D721Med (cell line): ENCODE results near the gene SLC6A7.
"Not testable (repeated sequence)": the region's sequence is repeated elsewhere in the genome, so short reads cannot be mapped to it uniquely, and the experiment has no call there.

Source experiments
- DNase-seq: peaks from one replicate; pipeline ENCODE4 v3.0.0; 2011; ENCODE audit warnings: low spot score; ENCODE audit not compliant: insufficient read length
- FAIRE-seq: peaks from 2 replicates; lab custom pipeline; 2011; peaks lifted over from hg19 to GRCh38; lab: Jason Lieb, UNC
- CTCF ChIP-seq: IDR thresholded peaks from 2 replicates; pipeline ENCODE4 v1.5.1; 2012; ENCODE audit warnings: mild to moderate bottlenecking, control low read depth; ENCODE audit not compliant: insufficient read depth; ENCODE audit errors: missing control alignments

The SLC6A7 gene

GRCh38 chr5:150227036-150227435 lies 37.2 kb downstream of the SLC6A7 start:
- FAIRE-seq (no peak), DNase-seq (no peak)
- TF ChIP-seq CTCF, result no peak

GRCh38 chr5:150227606-150228273 lies 37.9 kb downstream of the SLC6A7 start:
- TF ChIP-seq CTCF, result no peak
- FAIRE-seq, result no peak
- DNase-seq, result no peak

- TF ChIP-seq CTCF, result no peak
- FAIRE-seq (no peak), DNase-seq (no peak)
These were observed 39.7 kb downstream of the SLC6A7 start for GRCh38 chr5:150229571-150229970.

GRCh38 chr5:150230842-150231241 lies 41.0 kb downstream of the SLC6A7 start:
- TF ChIP-seq CTCF, result no peak
- no peak for DNase-seq
- FAIRE-seq, result no peak

GRCh38 chr5:150233706-150234105 lies 43.8 kb downstream of the SLC6A7 start:
- DNase-seq, FAIRE-seq: not testable (repeated sequence)

GRCh38 chr5:150234576-150235499 lies 45.0 kb downstream of the SLC6A7 start:
- FAIRE-seq (no peak), DNase-seq (no peak)
- TF ChIP-seq CTCF, result no peak

- FAIRE-seq (no peak), DNase-seq (no peak)
- TF ChIP-seq CTCF, result no peak
These were observed 45.6 kb downstream of the SLC6A7 start for GRCh38 chr5:150235500-150235854.
